Measurements from ENCODE around the gene HOMEZ.

HOMEZ gene

DNA sequence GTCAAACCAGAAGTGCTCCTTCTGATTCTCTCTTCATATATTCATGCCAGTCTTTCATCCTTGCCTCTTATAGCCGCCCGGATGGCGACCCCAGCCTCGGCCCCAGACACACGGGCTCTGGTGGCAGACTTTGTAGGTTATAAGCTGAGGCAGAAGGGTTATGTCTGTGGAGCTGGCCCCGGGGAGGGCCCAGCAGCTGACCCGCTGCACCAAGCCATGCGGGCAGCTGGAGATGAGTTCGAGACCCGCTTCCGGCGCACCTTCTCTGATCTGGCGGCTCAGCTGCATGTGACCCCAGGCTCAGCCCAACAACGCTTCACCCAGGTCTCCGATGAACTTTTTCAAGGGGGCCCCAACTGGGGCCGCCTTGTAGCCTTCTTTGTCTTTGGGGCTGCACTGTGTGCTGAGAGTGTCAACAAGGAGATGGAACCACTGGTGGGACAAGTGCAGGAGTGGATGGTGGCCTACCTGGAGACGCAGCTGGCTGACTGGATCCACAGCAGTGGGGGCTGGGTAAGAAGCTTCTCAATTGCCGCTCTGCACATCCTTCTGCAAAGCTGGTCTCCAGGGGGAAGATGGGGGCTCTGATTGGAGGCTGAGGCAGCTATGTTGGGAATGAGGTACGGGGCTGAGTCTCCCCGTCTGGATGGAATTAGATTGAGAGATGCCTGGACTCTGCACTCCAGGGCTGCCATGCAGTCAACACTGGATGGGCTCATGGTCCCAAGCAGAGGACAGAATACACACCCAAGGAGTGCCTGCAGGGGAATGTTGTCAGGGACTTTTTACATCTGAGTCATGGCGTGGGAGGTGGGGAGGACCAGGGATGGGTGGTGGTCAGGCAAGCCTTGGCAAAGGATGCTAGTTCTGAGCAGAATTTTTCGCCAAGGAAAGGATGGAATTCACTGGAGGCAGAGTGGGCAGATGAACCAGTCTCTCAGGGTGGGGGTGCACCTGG, 22.0 kb upstream of the HOMEZ start:
- in situ Hi-C loops (cut with HindIII; ENCODE audit: low sequenced_read_pairs), result no loop called here

DNA sequence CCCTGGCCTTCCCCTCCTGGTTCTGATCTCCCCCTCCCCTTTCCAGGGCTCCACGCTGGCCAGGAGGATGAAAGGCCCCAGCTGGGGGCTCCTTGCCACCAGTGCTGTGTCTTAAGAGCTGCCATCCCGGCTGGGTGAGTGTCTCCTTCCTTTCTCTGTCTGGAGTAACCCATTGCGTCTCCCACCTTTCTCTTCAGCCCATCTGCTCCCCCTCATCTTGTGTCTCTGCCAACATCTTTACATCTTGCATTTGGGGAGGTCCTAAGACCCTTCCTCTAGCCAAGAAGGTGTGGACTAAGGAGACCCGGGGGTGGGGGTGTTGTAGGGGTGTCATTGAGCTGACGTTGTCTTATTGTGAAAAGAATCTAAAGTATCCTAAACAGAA, 21.2 kb upstream of the HOMEZ start:
- in situ Hi-C loops (cut with HindIII; ENCODE audit: low sequenced_read_pairs), result no loop called here

DNA sequence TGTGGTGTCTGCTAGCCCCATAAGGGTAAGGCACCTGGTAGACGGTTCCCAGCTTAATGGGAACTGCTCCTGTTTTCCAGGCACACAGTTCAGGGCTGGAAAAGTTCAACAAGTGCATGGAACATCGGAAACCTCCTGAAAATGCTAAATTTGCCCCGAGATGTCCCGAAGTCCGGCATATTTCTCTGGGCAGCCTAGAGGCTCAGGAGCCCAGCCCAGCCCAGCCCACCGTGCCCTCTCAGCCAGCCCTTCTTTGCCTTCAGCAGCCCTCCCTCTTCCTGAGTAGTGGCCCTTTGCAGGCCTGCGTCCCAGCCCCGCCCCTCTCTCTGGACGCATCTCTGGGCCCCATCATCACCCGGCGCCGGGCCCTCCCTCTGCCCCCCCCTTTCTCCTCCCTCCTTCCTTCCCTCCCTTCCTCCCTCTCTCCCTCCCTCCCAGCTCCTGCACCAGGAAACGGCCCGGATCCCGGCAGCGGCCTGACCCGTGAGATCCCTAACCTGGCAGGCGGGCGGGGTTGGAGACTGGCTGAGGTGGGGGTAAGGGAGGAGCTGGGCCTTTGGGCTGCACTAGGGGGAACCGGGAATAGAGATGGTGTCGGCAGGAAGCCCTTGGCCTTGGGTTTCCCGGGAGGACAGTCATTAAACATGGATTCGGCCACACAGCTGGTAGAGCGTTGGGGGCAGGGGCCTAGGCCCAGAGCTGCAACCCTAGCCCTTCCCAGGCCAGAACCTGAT, 20.6 kb upstream of the HOMEZ start, which contains the start of gene BCL2L2:
Gene BCL2L2, plus strand, starts transcription at position 422 of the 734 bp plus-strand sequence. CDS start 935 bp downstream, outside the sequence.
- in situ Hi-C loops (cut with HindIII; ENCODE audit: low sequenced_read_pairs), result no loop called here

DNA sequence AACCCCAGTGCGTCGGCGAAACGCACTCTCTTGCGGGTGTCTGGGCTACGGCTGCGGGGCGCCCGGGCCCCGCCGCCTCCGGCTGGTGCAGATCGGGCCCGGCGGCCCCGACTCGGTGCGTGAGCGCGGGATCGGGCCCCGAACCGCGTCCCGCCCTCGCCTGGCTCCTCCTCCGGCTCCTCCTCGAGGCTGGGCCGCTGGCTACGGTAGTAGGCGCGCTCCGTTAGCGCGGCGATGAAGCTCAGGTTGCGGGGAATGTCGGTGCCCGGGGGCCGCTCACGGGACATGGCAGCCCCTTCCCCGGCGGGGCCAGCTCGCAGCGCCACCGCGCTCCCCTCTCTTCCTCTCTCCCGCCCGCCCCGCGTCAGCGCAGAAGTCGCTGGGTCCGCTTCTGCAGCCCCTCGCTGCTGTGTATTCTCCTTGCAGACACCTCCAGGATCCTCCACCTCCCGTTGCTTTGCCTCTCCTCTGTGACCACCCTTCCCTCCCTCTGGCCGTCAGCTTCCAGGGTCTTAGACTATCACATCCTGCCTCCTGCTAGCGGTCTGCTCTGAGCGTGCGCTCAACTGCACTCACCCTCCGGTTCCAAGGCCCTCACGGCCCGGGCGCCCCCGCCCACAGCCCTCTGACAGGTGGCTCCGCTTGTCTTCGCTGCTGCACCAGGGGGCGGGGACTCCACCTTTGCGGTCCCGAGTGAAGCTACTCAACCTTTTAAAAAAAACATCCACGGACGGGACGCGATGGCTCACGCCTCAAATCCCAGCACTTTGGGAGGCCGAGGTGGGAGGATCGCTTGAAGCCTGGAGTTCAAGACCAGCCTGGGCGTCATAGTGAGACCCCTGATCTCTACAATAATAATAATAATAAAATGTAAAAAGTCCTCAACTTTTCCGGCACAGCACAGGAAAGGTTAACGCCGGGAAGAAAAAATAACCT, 16.6 kb upstream of the HOMEZ start, which contains the start of gene PPP1R3E:
Gene PPP1R3E, minus strand, starts transcription at position 570 of the 936 bp plus-strand sequence. Its CDS starts 283 bp downstream, at position 287.
- in situ Hi-C loops (cut with HindIII; ENCODE audit: low sequenced_read_pairs), result no loop called here

DNA sequence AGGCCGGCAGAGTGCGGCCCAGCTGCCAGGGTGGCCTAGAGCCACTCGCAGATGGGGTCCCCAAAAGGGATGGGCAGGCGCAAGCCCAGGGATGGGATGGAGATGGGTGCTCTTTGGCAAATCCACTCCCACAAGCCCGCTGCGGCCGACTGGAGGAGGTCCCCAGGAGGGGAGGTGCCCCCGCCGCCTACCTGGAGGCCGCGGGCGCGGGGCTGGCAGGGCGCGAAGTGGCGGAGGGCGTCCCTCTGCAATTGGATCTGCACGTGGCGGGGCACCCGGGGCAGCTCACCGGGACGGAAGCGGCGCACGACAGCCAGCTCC, 16.0 kb upstream of the HOMEZ start:
- in situ Hi-C loops (cut with HindIII; ENCODE audit: low sequenced_read_pairs), result no loop called here

DNA sequence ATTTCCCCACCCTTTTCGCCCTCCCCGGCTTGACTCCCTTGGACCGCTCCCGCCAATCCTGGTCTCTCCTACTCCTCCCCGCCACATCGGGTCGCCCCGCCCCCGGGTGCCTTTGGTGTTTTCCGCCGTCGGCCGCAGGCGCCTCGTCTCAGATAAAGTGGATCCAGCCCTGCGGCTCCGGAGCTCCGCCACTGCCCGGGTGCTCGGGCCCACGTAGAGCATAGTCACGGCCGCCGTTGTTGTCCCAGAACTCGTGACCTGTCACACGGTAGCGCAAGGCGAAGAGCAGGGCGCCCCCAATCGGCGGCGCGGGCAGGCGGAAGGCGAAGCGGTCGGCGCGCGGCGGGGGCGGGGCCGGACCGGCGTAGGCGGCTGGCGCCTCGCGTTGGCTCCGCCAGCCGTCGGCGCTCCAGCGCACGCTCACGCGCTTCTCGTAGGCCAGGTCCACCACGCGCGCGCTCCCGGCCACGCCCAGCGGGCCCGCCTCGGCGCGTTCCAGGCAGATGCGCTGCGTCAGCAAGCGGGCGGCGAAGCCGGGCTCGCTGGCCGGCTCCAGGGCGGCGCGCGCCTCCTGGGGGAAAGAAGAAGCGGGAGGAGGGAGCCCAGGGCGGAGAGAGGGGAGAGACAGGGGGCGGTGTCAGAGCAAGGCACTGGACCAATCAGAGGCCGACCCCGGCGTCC, 15.5 kb upstream of the HOMEZ start:
- in situ Hi-C loops (cut with HindIII; ENCODE audit: low sequenced_read_pairs), result no loop called here

DNA sequence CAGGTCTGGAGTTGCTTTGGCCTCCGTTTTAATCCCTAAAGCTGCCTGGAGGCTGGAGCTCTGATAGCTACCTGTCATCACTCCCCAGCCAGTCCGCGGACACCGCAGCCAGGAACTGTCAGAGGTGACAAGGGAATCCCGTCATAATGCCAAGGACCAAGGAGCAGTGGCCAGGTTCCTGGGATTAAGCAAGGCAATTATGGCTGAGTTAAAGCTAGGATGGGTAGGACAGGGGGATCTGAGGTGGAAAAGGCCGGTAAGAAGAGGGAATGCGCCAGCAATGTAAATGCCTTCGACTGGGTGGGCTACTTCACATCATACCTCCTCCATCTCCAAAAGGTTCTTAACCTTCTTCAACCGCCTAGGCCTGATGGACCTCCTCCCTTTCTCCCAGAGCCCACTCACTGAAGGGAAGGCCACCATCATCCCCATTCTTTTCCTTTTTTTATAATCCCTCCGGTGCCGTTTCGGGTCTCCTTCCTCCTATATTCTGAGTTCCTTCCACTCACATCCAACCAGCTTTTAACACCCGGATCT, 14.8 kb upstream of the HOMEZ start:
- in situ Hi-C loops (cut with HindIII; ENCODE audit: low sequenced_read_pairs), result no loop called here

DNA sequence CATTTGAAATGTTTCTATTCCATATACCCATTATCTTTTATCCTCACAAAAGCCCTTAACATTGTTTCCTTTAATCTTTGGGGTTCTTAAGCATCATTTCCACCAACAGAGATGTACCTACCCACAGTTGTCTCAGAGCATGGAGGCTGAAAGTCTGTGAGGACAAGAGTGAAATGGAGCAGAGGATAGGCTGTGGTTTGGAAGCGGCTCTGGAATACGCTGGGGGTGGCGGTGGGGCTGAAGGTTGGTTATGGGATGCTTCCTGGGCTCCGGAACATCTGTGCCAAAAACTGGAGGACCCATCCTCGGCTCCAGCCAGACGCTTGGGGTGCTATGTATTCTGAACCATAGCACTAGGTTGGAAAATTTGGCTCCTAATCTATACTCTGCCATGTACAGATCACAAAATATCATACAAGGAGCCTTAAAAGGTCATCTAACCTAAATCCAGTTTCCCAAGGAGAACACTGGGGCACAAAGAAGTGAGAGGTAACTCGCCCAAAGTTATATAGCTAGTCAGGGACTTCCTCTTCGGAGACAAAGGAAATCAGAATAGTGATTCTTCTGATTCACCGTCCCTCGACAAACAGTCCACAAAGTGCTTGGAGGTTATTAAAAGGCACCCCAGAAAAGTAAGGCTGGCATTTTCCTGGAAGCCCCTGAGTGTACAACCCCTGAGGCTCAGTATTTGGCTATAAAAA, 14.2 kb upstream of the HOMEZ start:
- in situ Hi-C loops (cut with HindIII; ENCODE audit: low sequenced_read_pairs), result no loop called here

DNA sequence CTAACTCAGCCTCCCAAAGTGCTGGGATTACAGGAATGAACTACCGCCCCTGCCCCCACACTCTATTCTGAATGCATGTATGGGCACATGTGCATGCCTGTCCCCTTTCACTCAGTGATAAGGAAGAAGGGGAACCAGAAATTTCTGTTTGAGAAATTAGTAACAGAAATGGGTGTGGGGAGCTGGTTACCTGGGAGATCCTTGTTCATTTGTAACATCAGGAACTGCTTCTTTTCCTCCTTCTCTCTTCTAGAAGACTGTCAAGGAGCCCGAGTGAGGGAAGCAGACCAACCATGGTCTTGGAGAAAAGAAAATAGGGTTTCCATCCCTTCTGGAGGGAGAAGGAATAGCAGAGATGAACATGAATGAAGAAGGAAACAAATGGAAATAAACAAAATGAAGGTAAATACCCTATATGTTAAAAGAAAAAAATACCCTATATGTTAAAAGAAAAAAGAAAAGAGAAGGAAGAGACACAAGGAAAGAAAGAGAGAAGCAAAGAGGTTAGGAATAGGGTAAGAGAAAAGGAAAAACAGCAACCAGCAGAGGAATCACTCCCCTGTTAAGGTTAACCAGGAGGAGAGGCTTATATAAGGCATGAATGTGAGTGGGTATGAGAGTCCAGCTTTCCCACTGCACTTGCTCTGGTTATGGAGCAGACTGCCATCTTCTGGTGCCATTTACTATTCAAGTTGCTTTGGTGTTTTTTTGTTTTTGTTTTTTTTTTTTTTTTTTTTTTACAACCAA, 13.5 kb upstream of the HOMEZ start:
- in situ Hi-C loops (cut with HindIII; ENCODE audit: low sequenced_read_pairs), result no loop called here

DNA sequence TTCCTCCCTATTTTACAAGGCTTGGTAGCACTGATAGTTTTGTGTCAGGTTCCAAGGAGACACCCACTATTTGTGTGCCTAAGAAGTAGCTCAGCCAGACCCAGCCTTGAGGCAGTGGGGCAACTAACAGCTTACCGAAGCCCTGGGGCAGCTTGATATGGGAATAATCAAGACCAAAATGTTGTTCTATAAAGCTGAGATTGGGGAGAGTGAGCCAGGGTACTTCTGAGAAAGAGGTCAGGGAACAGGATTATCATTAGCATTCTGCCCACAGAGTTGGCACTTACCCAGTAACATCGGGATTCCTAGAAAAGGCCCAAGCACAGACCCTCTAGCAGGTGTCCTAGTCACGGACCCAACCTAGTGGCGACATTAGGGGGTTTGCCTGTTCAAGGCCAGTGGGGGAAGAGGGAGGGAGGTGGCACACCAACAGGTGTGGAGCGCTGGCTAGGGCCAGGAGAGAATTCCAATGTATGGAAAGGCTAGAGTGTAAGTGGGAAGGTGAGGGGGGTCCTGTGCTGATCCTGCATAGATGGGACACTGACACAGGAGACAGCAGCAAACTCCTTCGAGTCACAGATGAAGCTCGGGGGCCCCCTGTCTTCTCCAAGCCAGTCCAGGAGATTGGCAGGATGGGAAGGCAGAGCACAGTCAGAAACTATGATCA, 11.8 kb upstream of the HOMEZ start:
- in situ Hi-C loops (cut with HindIII; ENCODE audit: low sequenced_read_pairs), result no loop called here

DNA sequence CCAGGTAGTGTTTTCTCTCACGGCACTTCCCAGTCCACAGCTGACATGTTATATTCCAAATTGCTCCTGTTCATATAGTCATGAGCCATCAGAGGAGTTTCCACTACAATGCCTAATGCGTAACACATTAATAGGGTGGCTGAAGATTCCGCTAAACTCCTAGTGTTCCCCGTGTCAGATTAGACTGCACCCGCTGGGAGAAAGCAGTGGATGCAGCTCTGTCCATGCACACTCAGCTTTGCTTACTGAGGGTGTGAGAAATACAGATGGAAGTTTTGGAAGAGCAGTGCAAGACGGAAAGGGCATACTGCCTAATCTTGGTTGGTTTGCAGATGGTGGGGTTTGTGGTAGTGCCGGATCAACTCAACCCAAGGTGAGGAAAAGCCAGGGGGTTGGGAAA, 11.2 kb upstream of the HOMEZ start:
- in situ Hi-C loops (cut with HindIII; ENCODE audit: low sequenced_read_pairs), result no loop called here

DNA sequence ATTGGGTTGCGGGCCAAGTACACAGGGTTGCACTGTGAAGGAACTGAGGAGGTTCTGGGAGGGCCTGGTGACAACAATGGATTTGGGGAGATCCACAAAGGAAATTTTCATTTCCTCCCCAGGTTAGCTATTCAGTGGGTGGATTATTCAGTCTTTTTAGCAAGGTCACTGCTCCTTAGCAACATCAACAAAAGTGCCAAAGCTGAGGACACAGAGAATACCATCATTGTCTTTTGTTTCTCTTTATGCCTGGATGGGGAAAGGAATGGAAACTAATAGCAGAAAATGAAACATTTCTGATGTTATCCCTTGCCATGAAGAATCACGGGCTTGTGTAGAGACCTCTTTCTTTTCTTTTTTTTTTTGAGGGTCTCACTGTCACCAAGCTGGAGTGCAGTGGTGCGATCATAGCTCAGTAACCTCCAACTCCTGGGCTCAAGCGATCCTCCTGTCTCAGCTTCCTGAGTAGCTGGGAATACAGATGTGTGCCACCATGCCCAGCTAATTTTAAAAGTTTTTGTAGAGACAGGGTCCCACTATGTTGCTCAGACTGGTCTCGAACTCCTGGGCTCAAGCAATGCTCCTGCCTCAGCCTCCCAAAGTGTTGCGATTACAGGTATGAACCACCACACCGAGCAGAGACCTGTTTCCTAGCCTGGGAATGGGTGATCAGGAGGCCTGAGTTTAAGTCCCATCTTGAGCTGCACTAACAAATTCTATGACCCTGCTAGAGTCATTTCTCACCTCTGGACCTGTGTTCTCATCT, 10.3 kb upstream of the HOMEZ start:
- in situ Hi-C loops (cut with HindIII; ENCODE audit: low sequenced_read_pairs), result no loop called here

DNA sequence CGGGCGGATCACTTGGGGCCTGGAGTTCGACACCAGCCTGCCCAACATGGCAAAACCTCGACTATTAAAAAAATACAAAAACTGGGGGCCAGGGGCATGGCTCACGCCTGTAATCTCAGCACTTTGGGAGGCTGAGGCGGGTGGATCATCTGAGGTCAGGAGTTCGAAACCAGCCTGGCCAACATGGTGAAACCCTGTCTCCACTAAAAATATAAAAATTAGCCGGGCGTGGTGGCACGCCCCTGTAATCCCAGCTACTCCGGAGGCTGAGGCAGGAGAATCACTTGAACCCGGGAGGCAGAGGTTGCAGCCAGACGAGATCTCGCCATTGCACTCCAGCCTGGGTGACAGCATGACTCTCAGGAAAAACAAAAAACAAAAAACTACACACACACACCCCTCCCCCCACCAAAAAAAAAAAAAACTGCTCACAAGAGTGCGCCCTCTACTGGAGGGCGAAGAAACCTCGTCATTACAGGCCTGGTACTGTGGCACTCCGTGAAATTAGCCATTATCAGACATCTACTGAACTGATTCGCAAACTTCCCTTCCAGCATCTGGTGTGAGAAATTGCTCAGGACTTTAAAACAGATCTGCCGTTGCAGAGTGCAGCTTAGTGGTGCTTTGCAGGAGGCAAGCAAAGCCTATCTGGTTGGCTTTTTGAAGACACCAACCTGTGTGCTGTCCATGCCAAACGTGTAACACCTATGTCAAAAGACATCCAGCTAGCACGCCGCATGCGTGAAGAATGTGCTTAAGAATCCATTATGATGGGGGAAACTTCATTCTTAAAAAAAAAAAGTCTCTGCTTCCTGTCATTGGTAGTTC, 9.0 kb upstream of the HOMEZ start:
- in situ Hi-C loops (cut with HindIII; ENCODE audit: low sequenced_read_pairs), result no loop called here

DNA sequence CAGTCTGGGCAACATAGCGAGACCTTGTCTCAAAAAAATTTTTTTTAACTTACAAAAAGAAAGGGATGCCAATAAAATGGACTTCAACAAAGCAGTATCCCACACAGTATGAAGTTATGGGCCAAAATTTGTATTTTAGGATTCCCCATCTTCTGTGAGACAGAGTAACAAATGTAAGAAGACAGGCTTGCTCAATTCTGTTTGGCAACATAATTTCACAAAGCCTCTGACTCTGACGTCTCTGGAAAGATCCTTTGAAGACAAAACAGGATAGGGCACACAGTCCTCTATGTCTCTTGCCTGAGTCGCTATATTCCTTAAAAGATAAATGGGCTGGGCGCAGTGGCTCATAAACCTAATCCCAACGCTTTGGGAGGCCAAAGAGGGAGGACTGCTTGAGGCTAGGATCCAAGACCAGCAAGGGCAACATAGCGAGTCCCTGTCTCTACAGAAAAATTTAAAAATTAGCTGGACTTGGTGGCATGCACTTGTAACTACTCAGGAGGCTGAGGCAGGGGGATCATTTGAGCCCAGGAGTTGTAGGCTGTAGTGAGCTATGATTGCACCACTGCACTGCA, 1.1 kb upstream of the HOMEZ start:
- in situ Hi-C loops (cut with HindIII; ENCODE audit: low sequenced_read_pairs), result no loop called here

DNA sequence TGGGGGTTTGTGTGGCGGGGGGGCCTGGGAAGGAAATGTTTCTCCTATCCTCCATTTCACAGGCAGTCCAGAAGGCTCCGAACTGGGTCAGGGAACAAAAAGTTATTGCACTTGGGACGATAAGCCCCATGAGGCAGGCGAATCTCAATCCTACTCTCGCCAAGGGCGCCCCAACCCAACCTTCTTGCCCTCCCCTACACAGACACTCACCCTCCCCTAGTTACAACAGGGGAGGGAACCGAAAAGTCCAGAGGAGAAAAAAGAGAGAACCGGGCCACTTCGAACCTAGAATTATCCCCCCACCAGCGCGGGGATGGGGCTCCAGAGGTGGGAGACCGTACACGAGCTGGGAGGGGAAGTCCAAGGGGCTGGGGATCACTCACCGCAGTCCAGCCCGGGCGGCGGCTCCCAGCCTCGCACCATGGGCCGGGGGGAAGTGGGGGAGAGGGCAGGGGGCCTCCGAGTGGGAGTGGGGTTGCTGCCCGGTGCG, 357 bp downstream of the HOMEZ start:
- in situ Hi-C loops (cut with HindIII; ENCODE audit: low sequenced_read_pairs), result no loop called here

Measured in DLD1 (cell line).